CD14-positive monocyte (primary cell): ENCODE measurements around the gene B4GALT1. TPM values are rescaled to one million over a fixed set of nuclear protein-coding genes. Genes with fewer than 3 reads are reported as not detected.

ENCODE experiments used
- DNase-seq, 3 donors: peaks; one replicate each; pipeline ENCODE4 v3.0.0-alpha.2; 2011 to 2022
- H2AFZ ChIP-seq: 2 replicates; pipeline ENCODE4 v1.6.0; 2012; ENCODE audit warnings: mild to moderate bottlenecking, low read depth, low read length, inconsistent platforms; ENCODE audit not compliant: insufficient read depth, poor library complexity, severe bottlenecking
- H3K27ac ChIP-seq, 2 donors: 1 replicate in 1 of 2; 2 replicates in 1 of 2; pipeline ENCODE4 v1.5.1; 2012 to 2013; ENCODE audit warnings: low read length in 2 of 2, control low read depth in 1 of 2, inconsistent platforms in 1 of 2, low read depth in 1 of 2, mild to moderate bottlenecking in 1 of 2
- H3K27me3 ChIP-seq, 2 donors: one replicate each; pipeline versions ENCODE4 v1.6.0 to v1.6.1; 2011 to 2013; ENCODE audit warnings: low read length in 2 of 2; ENCODE audit not compliant: control insufficient read depth in 2 of 2, insufficient read depth in 2 of 2
- H3K36me3 ChIP-seq, 2 donors: replicated peaks in 1 of 2; 1 replicate in 1 of 2; 2 replicates in 1 of 2; pipeline versions ENCODE4 v1.5.1 to v1.6.1; 2012 to 2013; ENCODE audit warnings: low read length in 2 of 2, control low read depth in 1 of 2, inconsistent platforms in 1 of 2, mild to moderate bottlenecking in 1 of 2; ENCODE audit not compliant: insufficient read depth in 2 of 2, control insufficient read depth in 1 of 2
- H3K4me1 ChIP-seq, 2 donors: 1 replicate in 1 of 2; 2 replicates in 1 of 2; pipeline versions ENCODE4 v1.5.1 to v1.6.1; 2012 to 2013; ENCODE audit warnings: low read length in 2 of 2, control low read depth in 1 of 2, inconsistent platforms in 1 of 2, mild to moderate bottlenecking in 1 of 2, moderate library complexity in 1 of 2; ENCODE audit not compliant: insufficient read depth in 2 of 2, control insufficient read depth in 1 of 2
- H3K4me2 ChIP-seq: replicated peaks from 2 replicates; pipeline ENCODE3; 2012; ENCODE audit warnings: low read length, moderate library complexity, mild to moderate bottlenecking; ENCODE audit not compliant: poor library complexity, severe bottlenecking; ENCODE audit errors: extremely low read depth
- H3K4me3 ChIP-seq, 3 experiments: fragments of 200-600 bp in 1 of 3; sonication (generic) in 1 of 3; replicated peaks in 1 of 3; 1 replicate in 2 of 3; 2 replicates in 1 of 3; pipeline ENCODE4 v1.5.1; 2011 to 2013; ENCODE audit warnings: low read length in 3 of 3, mild to moderate bottlenecking in 3 of 3, control low read depth in 2 of 3, low read depth in 2 of 3, inconsistent platforms in 1 of 3, moderate library complexity in 1 of 3
- H3K79me2 ChIP-seq: 2 replicates; pipeline ENCODE4 v1.6.0; 2012; ENCODE audit warnings: mild to moderate bottlenecking, control low read depth, inconsistent platforms, low read length, moderate library complexity; ENCODE audit not compliant: insufficient read depth
- H3K9ac ChIP-seq: 2 replicates; pipeline ENCODE4 v1.6.0; 2017; ENCODE audit warnings: low read length, mild to moderate bottlenecking; ENCODE audit not compliant: insufficient read depth, poor library complexity, severe bottlenecking
- H3K9me3 ChIP-seq, 2 donors: replicated peaks in 1 of 2; 1 replicate in 1 of 2; 2 replicates in 1 of 2; pipeline versions ENCODE4 v1.5.1 to v1.6.1; 2012 to 2013; ENCODE audit warnings: low read length in 2 of 2, control low read depth in 1 of 2; ENCODE audit not compliant: control insufficient read depth in 1 of 2, insufficient read depth in 1 of 2
- H4K20me1 ChIP-seq: 2 replicates; pipeline ENCODE4 v1.6.0; 2012; ENCODE audit warnings: mild to moderate bottlenecking, low read length, control low read depth, moderate library complexity; ENCODE audit not compliant: insufficient read depth
- H3K27ac Mint-ChIP-seq, 7 donors: one replicate each; pipeline ENCODE4 v1.8.0; 2020; ENCODE audit warnings: mild to moderate bottlenecking in 7 of 7, mixed read lengths in 7 of 7, moderate library complexity in 6 of 7, inconsistent platforms in 2 of 7
- H3K27me3 Mint-ChIP-seq, 3 donors: one replicate each; pipeline ENCODE4 v1.8.0; 2021 to 2022; ENCODE audit warnings: low read depth in 3 of 3, mild to moderate bottlenecking in 3 of 3, mixed read lengths in 3 of 3, moderate library complexity in 3 of 3, inconsistent platforms in 1 of 3
- H3K36me3 Mint-ChIP-seq, 2 donors: one replicate each; pipeline ENCODE4 v1.8.0; 2020; ENCODE audit warnings: mixed read lengths in 2 of 2, inconsistent platforms in 1 of 2, mild to moderate bottlenecking in 1 of 2
- H3K4me1 Mint-ChIP-seq: one replicate; pipeline ENCODE4 v1.8.0; 2020; ENCODE audit warnings: mild to moderate bottlenecking, mixed read lengths
- H3K4me3 Mint-ChIP-seq, 2 donors: one replicate each; pipeline ENCODE4 v1.8.0; 2020; ENCODE audit warnings: mild to moderate bottlenecking in 2 of 2, mixed read lengths in 2 of 2, moderate library complexity in 1 of 2
- H3K9me3 Mint-ChIP-seq, 7 donors: one replicate each; pipeline ENCODE4 v1.8.0; 2020 to 2022; ENCODE audit warnings: mixed read lengths in 7 of 7, mild to moderate bottlenecking in 6 of 7, moderate library complexity in 6 of 7, inconsistent platforms in 2 of 7
- WGBS: methylation state at CpG from one replicate; pipeline ENCODE4 v1.1.5; 2013; ENCODE audit warnings: missing lambda C conversion rate; ENCODE audit not compliant: insufficient coverage; 5-methylcytosine and 5-hydroxymethylcytosine counted together
- intact Hi-C, 2 donors: fragments of 100-400 bp; cut with micrococcal nuclease; formaldehyde crosslinking; loops; one replicate each; pipeline versions ENCODE4 v1.15.0 to v1.15.1; 2023
- polyA plus RNA-seq, 3 donors: library from polyadenylated mRNA; depleted of rRNA in 1 of 3; unstranded in 2 of 3; stranded (reverse) in 1 of 3; fragments of 300-500 nt in 2 of 3; fragments of >200 nt in 1 of 3; fragmentation: Illumina TruSeq in 2 of 3; gene quantifications; 1 replicate in 2 of 3; 2 replicates in 1 of 3; pipeline ENCODE4 v1.2.3, GENCODE V29; 2012 to 2021
- TF ChIP-seq, protein P1 (sequence below): fragments of 200-600 bp; IDR thresholded peaks from one replicate; pipeline ENCODE4 v1.8.0; 2022; ENCODE audit warnings: antibody characterized with exemption, mild to moderate bottlenecking

Gene B4GALT1
- polyA plus RNA-seq, 3 donors = 27.6 to 53.7 (median 38.6) TPM

DNA sequence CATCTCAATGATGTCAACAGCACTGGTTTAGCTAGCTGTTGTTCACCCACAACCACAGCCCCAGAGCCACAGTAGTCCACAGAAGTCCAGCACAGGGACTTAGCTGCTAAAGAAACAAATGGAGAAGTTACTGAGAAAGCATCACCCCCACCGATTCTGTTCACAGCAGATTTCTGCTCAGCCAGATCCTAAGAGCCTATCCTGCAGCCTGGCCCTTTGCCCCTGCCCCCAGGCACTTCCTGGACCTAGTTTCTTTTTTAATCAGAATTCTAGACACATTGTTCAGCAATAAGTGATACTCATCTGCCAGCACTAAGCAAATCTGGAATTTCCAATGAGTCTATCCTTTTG is 7.4 kb downstream of the B4GALT1 start:
- H3K4me2 ChIP-seq = peak overlapping the region; percentile 89

DNA sequence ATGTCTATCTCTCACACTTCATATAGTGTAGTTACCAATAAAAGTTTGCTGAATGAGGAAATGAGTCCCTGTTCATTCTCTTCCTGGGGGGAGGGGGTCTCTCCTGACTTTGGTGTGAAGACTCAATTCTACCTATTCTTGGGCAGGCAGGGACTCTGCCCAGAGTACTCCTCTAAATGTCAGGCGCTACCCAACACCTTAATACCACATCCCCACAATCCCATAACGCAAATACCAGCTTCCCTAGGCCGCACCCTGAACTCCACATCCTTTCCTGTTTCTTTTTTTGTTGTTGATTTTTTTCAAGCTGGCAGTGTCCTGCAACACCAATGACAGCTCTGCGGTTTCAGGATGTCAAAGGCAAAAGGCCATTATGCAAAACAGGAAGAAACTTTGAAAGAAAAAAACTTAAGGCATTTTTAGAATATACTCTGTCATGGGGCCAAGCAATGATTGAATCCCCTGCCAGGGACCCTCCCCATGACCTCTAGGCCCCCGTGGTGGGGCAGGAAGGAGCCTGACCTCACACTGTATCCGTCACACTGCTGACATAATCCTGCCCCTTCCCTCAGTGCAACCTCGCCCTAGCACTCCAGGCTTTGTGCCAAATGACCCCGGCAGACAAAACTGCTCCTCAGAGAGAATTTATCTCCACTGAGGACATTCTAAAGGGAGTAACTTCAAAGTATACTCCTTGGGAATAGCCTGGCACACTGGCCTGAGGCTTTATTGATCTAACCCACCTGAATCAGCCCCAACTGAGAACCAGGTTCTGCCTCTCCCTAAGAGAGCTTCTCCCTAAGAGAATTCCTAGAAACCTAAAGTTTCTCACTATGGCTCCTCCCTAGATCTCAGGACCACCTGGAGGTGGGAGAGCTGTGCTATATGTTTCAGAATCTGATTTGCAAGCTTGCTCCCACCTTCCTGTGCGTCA is 8.0 kb downstream of the B4GALT1 start:
- Histone ChIP-seq H3K36me3 (no peaks in the 10 kb centered on the region), H3K79me2 (peaks cover 92% of the 10 kb centered on the region), H3K9me3 (no peaks in the 10 kb centered on the region), H3K4me1 (peaks cover 100% of the 10 kb centered on the region in 2 donors), H3K4me3 (peak overlapping the region; percentile 8 to 95 (median 36)), H3K9ac (peak overlapping the region; percentile 79), H3K27ac (peak overlapping the region; percentile 97 to 99), H4K20me1 (peaks cover 85% of the 10 kb centered on the region), H3K4me2 (peak overlapping the region; percentile 89), H3K27me3 (no peaks in the 10 kb centered on the region), H2AFZ (no peak overlapping the region)
- Mint-ChIP-seq H3K4me3 (peak overlapping the region; percentile 73 to 85), H3K27ac (peak overlapping the region; percentile 99 to 100 (median 100)), H3K4me1 (peaks cover 98% of the 10 kb centered on the region), H3K36me3 (peaks cover 24 to 26% of the 10 kb centered on the region in 2 donors), H3K9me3 (no peaks in the 10 kb centered on the region), H3K27me3 (peaks cover 0 to 5% (median 0%) of the 10 kb centered on the region in 3 donors)
- TF ChIP-seq, protein P1, sequence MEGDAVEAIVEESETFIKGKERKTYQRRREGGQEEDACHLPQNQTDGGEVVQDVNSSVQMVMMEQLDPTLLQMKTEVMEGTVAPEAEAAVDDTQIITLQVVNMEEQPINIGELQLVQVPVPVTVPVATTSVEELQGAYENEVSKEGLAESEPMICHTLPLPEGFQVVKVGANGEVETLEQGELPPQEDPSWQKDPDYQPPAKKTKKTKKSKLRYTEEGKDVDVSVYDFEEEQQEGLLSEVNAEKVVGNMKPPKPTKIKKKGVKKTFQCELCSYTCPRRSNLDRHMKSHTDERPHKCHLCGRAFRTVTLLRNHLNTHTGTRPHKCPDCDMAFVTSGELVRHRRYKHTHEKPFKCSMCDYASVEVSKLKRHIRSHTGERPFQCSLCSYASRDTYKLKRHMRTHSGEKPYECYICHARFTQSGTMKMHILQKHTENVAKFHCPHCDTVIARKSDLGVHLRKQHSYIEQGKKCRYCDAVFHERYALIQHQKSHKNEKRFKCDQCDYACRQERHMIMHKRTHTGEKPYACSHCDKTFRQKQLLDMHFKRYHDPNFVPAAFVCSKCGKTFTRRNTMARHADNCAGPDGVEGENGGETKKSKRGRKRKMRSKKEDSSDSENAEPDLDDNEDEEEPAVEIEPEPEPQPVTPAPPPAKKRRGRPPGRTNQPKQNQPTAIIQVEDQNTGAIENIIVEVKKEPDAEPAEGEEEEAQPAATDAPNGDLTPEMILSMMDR = no peak
- WGBS = 0% methylated on average over 6 of the region's 9 CpGs
- peak; percentile 94 to 98 (median 96) for DNase-seq
- intact Hi-C loops = no loop called here

More for the DNA sequence above, 7.4 kb downstream of the B4GALT1 start:
- peaks cover 92% of the 10 kb centered on the region for H3K79me2 ChIP-seq
- H3K9ac ChIP-seq = peak overlapping the region; percentile 79
- H4K20me1 ChIP-seq = peaks cover 85% of the 10 kb centered on the region
- no peaks in the 10 kb centered on the region for H3K27me3 ChIP-seq
- H3K9me3 ChIP-seq = no peaks in the 10 kb centered on the region
- no peak overlapping the region for H2AFZ ChIP-seq
- intact Hi-C loops = loop anchor here in 1 of 2 donors (10.0 kb wide), 1 partner anchor 105 kb away; the partner anchor contains the start of genes BAG1 and CHMP5
- peak overlapping the region; percentile 73 to 85 for H3K4me3 Mint-ChIP-seq
- peak; percentile 86 to 98 (median 91) for DNase-seq
- H3K4me1 ChIP-seq = peaks cover 100% of the 10 kb centered on the region in 2 donors
- H3K27ac Mint-ChIP-seq = peak overlapping the region; percentile 99 to 100 (median 100)
- peak overlapping the region in 2 of 3 experiments; percentile 36 to 95 for H3K4me3 ChIP-seq
- TF ChIP-seq, protein P1 = no peak
- no peaks in the 10 kb centered on the region for H3K9me3 Mint-ChIP-seq
- 0% methylated on average over 1 of the region's 1 CpG for WGBS
- peaks cover 23 to 32% of the 10 kb centered on the region in 2 donors for H3K36me3 Mint-ChIP-seq
- H3K4me1 Mint-ChIP-seq = peaks cover 97% of the 10 kb centered on the region
- H3K36me3 ChIP-seq = no peaks in the 10 kb centered on the region
- peak overlapping the region; percentile 97 to 99 for H3K27ac ChIP-seq
- peaks cover 0 to 5% (median 0%) of the 10 kb centered on the region in 3 donors for H3K27me3 Mint-ChIP-seq
